GM18502 (cell line): ENCODE measurements around the gene DHRS12.

Experiments
- ATAC-seq: cut with Tn5 transposase; IDR thresholded peaks from one replicate; pipeline ENCODE4 v1.9.1; 2021; ENCODE audit warnings: mild to moderate bottlenecking; ENCODE audit not compliant: unreplicated experiment, poor library complexity

The DHRS12 gene

DNA sequence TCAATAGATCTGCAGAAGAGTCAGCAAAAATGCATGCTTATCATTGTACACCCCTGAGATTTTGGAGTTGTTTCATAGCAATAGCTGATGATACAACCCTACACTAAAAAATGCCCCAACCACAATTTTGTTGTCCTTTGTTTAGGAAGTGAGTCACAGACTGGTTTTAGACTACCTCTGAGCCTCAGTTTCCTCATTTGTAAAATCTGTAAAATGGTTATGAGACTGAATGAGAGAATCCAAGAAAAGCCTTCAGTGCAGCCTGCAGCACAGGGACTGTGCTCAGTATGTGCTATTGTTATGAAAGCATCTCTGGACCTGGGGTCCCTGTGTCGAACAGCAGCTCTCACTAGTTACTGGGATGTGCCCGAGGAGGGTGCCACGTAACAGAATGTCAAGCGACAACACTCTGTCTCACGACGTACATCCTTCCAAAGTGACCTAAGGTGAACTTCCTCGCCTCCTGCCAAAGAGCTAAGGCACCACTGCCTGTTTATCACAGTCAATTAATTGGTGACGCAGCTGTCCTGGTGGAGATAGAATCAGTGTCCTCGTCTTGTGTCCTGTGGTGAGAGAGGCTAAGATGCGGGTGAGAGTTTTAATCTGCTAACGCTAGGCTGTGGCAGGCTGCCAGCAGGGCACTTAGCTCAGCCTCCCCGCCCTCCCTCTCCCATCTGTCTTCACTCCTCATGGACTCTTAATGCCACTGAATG, 18.1 kb downstream of the DHRS12 start:
- no peak for ATAC-seq

DNA sequence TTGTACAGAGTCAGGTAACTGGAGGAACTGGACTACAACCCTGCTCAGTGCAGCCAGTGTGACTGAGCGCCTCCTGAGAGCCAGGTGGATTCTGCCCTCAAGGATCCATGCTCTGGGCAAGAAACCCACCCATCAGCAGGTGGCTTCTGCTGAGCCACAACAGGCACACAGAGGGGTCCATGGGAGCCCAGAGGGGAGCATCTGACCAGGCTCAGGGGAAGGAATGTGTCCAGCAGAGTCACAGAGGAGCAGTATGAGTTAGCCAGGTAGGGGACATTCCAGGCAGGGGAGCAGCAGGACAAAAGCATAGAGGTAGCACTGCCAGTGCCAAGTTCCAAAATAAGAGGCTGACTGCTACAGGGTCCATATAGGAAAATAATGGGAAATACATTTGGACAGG, 19.9 kb downstream of the DHRS12 start:
- no peak for ATAC-seq

DNA sequence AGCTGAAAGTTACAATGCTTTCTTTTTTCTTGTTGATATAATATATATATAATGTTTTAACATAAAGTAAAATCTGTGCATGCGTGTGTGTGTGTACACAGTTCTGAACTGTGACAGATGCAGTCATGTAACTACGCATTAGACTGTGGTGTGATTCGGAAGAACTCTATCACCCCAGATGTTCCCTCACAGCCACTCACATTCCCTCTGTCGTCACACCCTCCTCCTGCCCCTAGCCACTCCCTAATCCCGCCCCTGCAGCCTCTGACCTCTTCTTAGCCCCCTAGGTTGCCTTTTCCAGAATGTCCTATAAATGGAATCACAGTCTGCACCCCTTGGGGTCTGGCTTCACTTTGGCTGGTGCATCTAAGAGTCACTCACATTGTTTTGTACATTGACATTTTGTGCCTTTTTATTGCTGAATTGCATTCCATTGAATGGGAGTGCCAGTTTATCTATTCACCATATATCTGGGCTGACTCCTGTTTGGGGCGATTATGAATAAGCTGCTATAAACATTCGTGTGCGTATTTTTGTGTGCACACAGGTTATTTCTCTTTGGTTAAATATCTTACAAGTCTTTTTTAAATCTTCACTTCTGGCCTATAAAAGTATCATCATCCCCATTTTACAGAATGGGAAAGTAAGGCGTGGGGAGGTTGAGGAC, 20.4 kb downstream of the DHRS12 start:
- ATAC-seq: no peak

DNA sequence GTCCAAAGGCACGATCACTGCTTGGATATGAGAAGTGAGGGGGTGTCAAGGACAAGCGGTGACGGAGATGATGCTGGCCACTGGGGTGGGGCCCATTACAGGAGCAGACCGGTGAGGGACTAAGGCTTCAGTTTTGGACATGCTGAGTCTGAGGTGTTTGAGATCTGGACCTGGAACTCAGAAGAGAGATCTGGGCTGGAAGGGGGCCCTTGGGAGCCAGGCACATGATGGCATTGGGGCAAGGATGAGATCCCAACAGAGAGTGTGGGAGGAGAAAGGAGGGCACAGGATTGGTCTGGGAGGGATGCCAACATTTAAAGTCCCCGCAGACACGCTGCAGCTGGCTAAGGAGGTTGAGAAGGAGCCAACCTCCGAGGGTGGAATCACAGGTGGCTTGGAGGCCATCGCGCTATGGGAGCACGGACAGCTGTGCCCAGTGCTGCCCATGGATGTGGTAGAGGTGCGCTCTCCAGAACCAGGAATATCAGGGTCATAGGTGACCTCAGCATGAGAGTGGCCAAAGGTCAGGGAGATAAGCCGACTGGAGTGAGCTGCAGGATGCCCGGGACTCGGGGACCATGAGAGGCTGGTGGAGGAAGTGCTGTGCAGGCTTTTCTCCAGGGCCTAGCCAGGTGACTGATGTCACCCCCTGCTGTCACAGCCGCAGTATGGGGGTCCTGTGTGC, 21.8 kb downstream of the DHRS12 start:
- ATAC-seq: no peak

DNA sequence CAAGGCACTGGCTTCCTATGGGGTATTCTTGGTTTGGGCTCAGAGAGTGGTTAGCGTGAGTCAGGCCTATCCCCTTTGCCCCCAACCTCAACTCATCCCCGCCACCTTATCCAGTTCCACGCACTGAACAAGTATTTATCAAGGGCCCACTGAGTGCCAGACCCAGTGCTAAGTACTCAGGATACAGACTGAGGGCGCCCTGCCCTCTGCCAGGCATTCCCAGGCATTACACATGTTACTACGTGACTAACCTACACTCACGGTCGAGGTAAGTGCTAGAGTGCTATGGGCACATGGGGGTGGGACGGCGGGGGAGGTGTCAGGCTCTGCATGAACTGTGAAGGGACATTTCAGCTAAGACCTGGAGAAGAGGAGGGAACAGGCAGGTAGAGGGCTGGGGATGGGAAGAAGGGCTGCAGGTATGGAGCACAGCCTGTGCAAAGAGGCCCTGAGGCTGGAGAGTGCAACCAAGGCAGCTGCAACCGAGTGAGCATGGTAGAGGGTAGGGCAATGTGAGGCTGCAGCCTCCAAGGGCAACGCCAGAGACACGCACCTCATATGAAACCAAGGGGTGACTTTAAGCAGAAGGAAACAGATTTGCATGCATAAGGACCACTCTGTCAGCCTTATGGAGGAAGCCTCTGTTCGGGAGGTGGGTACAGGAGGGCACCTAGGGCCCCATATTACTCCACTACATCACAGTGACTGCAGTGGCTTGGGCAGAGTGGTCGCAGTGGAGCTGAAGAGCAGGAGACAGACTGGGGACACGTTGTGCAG, 22.5 kb downstream of the DHRS12 start:
- peak; percentile 76 for ATAC-seq

DNA sequence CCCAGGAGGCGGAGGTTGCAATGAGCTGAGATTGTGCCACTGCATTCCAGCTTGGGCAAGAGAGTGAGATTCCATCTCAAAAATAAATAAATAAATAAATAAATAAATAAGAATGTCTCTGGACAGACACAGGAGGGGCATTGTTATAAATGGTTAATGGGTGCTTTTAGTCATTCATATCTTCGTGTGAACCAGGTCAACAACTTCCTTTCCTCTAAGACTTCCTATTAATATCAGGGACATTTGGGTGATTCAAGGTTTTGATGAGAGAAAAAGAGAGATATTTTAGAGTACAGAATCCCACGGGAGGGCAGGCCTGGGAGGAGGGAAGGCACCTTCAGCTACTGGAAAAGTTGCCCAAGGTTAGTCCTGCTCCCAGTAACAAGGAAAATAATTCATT, 23.9 kb downstream of the DHRS12 start:
- ATAC-seq: no peak

DNA sequence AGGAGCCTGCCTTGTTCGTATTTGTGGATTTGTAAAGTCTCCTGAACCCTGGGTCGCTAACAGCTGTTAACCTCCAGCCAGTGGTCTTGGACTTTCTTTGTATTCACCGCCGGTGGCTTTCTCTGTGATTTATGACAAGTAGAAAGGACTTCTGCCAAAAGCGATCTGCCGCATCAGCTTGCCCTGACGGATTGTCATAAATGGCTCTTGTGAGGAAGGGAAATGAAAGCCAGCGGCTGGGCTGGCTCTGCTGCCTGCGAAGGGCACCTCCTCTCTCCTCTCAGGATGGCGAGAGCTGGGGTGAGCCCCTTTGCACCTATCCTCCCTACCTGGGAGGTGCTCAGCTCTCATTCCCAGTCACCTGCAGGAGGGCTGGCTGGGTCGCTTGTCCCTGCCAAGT, 25.6 kb downstream of the DHRS12 start:
- no peak for ATAC-seq

DNA sequence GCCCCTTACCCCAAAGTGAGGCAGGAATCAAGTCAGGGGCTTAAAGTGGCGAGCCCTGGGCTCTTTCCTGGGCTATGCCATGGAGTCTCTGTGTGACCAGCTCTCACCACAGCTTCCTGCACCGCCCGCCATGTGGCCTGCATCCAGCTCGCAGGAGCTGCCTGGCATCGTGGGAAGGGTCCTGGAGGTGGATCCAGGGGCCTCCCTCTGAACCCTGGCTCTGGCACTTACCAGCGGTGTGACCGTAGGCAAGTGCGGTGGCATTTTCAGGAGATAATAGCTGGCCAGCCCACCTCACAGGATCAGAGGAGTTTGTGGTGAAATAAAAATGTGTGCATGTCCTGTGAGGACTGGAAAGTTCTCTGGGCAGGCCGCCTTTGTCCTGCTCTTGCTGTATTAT, 26.0 kb downstream of the DHRS12 start:
- ATAC-seq: no peak

DNA sequence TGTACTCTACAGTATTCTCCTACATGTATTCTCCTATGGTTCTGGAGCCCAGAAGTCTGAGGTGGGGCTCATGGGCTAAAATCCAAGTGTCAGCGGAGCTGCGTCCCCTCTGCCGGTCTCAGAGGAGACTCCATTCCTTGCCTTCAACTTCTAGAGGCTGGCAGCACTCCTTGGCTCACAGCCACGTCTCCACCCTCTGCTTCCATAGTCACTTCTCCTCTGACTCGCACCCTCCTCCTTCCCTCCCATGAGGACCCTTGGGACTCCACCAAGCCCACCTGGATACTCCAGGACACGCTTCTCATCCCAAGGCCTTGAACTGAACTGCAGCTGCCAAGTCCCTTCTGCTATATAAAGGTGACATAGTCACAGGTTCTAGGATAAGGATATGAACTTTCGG, 27.8 kb downstream of the DHRS12 start:
- ATAC-seq: no peak

DNA sequence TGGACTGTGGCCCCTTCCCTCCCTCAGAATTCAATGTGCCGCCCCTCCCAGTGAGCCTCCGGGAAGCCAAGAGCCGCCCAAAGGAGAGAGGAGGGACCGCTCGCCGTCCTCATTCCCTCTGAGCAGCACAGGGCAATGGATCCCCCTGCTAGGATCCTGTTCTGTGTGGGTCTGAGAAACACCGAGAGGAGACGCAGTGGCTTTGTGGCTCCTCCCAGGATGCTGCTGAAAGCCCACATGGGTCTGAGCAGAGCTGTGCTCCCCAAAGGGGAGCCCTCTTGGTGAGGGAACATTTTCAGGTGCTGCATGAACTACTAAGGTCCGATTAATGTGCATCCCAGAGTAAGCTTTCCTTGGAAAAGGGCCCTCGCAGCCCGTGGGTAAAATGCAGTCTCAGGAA, 30.4 kb downstream of the DHRS12 start:
- ATAC-seq: no peak

DNA sequence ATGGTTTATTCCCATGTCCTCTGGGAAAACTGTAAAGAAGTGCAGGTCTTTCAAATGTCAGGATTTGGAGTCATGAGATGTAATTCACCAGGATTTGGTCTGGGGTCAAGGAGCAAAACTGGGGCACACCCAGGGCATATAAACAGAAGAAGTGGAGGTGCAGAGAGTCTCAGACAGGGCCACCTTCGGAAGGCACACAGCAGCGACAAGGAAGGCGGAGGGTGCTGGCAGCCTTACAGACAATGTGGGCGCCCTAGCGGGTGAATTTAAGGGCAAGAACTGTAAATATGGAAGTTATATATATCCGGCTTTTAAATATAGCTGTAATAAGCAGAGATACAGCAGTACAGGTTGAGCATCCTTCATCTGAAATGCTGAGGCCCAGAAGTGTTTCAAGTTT, 31.2 kb downstream of the DHRS12 start:
- ATAC-seq: no peak

DNA sequence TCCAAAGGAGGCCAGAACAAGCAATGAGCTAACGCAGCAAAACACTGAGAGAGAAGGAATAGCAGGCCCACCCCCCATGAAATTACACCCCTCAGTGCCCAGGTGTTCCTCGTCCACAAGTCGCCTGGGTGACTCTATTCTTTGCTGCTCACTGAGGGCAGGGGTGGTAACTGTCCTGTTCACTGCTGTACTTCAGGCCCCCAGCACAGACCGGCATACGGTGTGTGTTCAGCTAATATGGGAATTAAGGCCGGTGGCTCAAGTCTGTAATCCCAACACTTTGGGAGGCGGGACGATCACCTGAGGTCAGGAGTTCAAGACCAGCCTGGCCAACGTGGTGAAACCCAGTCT, 31.9 kb downstream of the DHRS12 start:
- no peak for ATAC-seq

DNA sequence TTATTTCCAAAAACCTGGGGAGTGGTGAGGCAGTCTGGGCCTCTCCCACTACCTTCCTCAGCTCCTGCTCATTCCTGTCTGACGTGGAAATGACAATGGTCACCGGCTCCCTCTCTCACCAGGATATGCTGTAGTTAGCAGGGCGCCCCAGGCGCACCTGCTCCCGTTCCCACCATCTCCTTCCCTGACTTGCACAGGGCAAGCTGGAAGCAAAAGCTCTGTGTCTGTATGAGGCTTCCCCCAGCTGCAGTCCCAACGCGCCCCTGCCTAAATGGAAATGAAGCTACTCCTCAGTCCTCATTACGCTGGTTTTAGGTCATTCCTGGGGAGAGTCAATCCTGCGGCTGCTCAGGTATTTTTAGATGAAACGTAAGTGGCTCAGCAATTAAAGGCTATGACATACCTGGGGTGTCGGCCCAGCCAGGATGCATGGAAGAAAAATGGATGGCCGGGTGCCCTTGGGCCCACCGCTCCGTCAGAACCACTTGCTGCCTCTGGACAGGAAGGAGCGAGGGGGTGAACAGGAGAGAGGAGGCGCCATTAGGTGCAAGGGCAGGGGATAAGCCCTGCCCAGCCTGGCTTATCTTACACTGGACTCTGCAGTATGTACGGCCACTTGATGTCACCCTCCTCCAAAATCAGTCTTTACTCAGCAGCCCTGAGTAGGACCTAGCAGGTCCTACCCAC, 32.4 kb downstream of the DHRS12 start:
- no peak for ATAC-seq

DNA sequence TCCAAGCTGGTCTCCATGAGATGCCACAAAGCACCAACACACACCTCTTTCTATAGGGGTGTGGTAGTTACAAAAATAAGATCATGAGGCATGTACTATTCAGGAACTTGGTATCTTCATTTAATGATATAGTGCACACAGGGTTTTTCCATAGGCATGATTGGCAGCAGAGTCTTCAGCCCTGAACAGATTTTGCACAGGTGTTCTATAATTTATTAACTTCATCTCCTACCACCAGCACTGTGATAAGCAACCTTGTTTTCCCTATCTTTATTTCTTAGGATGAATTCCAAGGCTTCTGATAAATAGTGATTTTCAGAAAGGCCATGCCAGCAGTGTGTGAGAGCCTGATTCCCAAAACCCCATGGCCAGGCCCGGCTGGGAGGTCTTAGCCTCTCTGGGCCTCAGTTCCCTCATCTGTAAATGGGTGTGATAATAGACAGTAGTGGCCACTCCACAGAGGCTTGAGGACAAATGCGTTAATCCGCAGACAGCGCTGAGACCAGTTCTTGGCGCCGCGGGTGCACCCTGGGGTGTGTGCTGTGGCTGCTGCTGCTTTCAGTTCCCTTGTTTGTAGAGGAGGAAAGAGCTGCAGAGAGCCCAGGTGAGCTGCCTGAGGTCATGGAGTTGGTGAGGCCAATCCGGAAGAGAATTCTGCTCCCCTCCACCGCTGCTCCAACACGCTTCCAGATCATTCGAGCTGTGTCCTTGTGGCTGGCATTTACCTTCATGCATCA, 33.1 kb downstream of the DHRS12 start:
- no peak for ATAC-seq

DNA sequence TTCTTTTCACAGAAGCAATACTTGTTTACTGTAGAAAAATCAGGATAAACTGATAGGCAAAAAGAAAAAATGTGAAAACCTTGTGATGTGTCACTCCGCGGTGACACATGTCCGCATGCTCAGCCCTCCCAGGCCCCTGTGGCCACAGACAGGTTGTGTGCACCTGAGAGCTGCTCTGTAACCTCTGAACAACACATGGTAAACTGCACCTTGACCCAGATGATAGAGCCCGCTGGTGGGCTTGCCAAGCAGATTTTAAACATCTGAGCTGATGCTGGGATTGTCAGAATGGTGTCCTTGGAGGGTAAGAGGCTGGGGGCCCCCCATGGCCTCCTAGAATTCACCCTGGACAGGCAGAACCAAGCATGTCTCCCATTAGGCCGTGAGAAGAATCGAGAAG, 33.8 kb downstream of the DHRS12 start:
- ATAC-seq: no peak

DNA sequence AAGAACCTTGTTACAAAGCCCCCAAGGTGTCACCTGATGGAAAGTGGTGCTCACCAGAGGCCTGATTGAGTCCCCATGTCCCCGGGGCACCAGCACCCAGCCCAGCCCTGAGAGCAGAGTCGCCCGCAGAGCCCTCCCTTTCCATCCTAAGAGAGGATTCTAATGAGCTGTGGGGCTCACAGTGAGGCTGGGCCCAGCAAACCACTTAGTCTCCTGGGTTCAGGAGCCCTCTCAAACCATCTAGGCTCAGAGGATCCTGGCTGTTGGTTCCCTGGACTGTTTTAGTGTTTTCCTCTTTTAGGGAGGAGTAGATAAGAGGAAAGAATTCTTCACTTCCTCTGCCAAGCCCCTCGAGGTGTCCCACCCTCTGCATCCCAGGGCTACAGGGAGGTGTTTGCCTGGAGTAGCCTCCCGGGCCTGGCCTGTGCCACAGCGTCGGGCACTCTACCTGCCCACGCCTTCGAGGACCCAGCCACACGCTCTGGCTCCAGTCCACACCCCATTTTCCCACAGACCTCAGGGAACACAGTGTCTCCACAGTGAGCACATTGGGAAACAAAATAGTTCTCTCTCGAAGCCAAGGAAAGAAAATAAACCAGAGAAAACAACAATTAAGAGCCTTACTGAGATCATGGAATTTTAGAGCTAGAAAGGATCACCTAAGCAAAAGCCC, 34.4 kb downstream of the DHRS12 start:
- ATAC-seq: no peak

DNA sequence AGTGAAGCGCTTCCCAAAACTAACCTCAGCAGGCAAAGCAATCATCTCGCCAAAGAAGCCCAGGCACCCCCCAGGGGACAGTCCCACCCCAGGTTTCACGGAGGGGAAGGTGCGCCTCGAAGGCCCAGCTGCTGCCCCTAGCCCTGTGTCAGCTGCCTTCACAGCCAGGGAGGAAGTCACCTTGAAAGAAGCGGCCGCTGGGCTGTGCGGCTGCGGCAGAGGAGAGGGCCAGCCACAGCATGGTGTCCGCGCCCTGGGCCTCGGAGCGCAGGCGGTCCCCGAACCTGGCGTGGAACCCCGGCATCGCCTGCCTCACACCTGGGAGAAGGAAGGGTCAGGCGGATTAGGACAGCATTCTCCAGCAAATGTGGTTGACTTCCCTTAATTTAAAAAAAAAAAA, 35.0 kb downstream of the DHRS12 start:
- ATAC-seq: no peak

DNA sequence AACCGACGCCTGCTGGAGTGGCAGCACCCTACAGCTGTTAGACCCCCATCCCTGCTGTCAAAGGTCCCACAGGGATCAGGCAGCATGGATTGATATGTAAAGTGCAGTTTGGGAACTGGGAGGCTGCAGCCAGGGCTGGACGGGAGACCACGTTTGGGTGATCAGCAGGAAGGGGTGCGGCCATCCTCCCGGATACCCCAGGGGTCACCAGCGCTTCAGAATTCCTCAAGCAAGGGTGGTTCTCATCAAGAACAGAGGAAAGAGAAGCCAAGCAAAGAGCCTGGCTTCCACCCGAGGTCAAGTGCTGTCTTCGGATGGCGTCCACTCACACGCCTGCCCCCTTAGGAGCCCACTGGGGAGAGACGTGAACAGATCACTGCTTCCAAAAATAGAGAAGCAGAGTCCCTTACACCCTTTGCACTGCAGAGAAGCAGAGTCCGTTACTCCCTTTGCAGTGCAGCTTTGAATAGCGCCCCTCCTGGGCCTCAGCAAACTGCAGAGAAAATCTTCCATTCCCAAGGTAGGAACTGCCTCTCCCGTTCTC, 35.5 kb downstream of the DHRS12 start:
- no peak for ATAC-seq

DNA sequence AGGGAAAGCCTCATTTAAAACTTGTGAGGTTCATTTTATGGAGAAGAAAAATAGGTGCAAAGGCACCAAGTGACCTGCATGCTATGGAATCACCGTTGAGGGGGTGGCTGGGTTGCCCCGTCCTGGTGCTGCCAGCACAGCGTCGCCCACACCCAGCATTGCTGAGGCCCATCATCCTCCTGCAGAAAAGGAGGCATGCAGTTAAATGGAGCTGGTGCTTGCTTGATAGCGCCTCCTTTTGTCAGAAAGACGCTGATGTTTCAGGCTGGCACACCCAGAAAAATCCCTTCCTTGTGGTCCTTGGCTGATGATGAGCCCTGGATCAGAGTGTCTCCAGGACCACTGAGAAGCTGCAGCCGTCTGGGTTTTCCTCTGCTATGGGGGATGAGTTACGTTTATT, 36.9 kb downstream of the DHRS12 start:
- ATAC-seq: no peak
